Activated naive CD4-positive, alpha-beta T cell treated with anti-CD3 and anti-CD28 coated beads, Interleukin-2, amount 10 ng/mL, durations not matched to agents 7 days and 5 days (primary cell): Measurements from ENCODE around the gene PTPRE.

Source experiments
- CTCF ChIA-PET: fragments of 350-600 bp; sonication (Branson Sonifier 250); formaldehyde crosslinking; loops from one replicate; lab custom pipeline; 2021; ENCODE audit warnings: antibody characterized with exemption; lab: Charles Lee
- DNase-seq: peaks from one replicate; pipeline ENCODE4 v3.0.0-alpha.2; 2020
- H3K27ac Mint-ChIP-seq: one replicate; pipeline ENCODE4 v1.8.0; 2021; ENCODE audit warnings: mild to moderate bottlenecking, moderate library complexity, mixed read lengths
- H3K27me3 Mint-ChIP-seq: one replicate; pipeline ENCODE4 v1.8.0; 2021; ENCODE audit warnings: mild to moderate bottlenecking, mixed read lengths
- H3K36me3 Mint-ChIP-seq: one replicate; pipeline ENCODE4 v1.8.0; 2021; ENCODE audit warnings: mixed read lengths
- H3K4me1 Mint-ChIP-seq: one replicate; pipeline ENCODE4 v1.8.0; 2021; ENCODE audit warnings: mixed read lengths
- H3K4me3 Mint-ChIP-seq: one replicate; pipeline ENCODE4 v1.8.0; 2021; ENCODE audit warnings: mild to moderate bottlenecking, moderate library complexity, mixed read lengths
- H3K9me3 Mint-ChIP-seq: one replicate; pipeline ENCODE4 v1.8.0; 2021; ENCODE audit warnings: mixed read lengths

PTPRE gene

GRCh38 chr10:128077155-128077875 lies 170.4 kb downstream of the PTPRE start:
- no peaks in the 10 kb centered on the region for H3K27me3 Mint-ChIP-seq
- CTCF ChIA-PET = interaction anchor here (1.3 to 6.1 kb wide), 4 partner anchors 8 to 135 kb away, joined by 3 to 52 read pairs (median 10); no protein-coding TSS in a partner anchor
- no peak overlapping the region for H3K4me3 Mint-ChIP-seq
- peaks cover 49% of the 10 kb centered on the region for H3K36me3 Mint-ChIP-seq
- no peaks in the 10 kb centered on the region for H3K9me3 Mint-ChIP-seq
- no peak overlapping the region for H3K27ac Mint-ChIP-seq
- H3K4me1 Mint-ChIP-seq = peaks cover 13% of the 10 kb centered on the region
- DNase-seq = peak; percentile 19

DNA sequence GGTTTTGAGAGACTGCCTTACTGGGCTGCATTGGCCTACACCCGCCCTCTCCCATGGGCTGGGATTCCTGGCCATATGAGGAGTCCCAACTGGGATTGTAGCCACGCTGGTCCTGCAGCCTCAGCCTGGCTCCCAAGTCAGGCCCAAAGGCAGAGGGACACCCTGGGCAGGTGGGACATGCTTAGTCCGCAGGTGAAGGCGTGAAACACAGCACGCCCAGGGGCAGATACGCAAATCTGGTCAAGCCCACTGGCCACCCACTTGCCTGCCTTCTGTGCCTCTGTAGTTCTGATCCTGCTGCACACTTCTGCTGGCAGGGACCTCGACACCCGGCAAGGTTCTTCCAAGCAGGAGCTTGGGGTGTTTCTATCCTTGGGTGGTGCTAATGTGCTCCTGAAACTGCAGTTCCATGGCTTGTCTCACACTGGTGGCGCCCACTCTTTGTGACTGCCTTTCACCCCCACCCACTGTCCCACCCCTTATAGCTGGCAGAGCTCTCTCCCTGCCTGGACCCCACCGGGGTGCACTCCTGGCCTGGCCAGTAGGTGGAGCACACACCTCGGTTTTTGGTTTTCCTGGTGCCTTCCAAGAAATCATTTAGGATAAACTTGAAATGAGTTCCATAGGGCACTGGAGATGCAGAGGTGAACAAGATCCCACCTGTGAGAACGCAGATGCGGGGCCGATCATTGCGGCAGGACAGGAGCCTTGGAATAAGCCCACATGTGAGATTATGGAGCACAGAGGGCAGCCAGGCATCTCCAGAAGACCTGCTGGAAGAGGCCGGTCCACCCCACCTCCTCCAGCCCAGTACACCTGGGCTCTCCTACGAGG lies 171.4 kb downstream of the PTPRE start:
- CTCF ChIA-PET = interaction anchor here (0.8 to 6.1 kb wide), 8 partner anchors 9 to 72 kb away, joined by 3 to 52 read pairs (median 4); no protein-coding TSS in a partner anchor
- peaks cover 8% of the 10 kb centered on the region for H3K4me1 Mint-ChIP-seq
- H3K4me3 Mint-ChIP-seq = no peak overlapping the region
- peak; percentile 60 for DNase-seq
- H3K27me3 Mint-ChIP-seq = no peaks in the 10 kb centered on the region
- H3K27ac Mint-ChIP-seq = no peak overlapping the region
- peaks cover 43% of the 10 kb centered on the region for H3K36me3 Mint-ChIP-seq
- no peaks in the 10 kb centered on the region for H3K9me3 Mint-ChIP-seq

DNA sequence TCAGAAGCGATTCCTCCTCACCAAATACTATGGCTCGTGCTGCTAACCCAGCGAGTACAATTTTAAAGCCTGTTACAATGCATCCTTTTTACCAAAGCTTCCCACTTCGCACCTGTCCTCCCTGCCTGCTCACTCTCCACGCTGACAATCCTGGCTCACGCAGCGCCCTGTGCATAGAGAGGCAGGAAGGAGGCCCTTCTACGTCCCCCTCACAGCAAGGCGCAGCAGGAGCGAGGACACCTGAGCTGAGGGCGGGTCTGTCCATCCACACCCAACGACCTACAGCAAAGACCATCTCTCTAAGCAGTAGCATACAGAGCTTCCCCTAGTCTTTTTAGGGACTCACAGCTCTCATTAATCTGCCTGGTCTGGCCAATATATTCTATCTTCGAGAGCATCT lies 173.3 kb downstream of the PTPRE start:
- Mint-ChIP-seq H3K36me3 (peaks cover 35% of the 10 kb centered on the region), H3K27ac (no peak overlapping the region), H3K9me3 (no peaks in the 10 kb centered on the region), H3K4me1 (no peaks in the 10 kb centered on the region), H3K4me3 (no peak overlapping the region), H3K27me3 (no peaks in the 10 kb centered on the region)
- CTCF ChIA-PET = interaction anchor here (0.6 to 6.1 kb wide), 4 partner anchors 11 to 70 kb away, joined by 3 to 52 read pairs (median 4); no protein-coding TSS in a partner anchor
- DNase-seq = no peak

DNA sequence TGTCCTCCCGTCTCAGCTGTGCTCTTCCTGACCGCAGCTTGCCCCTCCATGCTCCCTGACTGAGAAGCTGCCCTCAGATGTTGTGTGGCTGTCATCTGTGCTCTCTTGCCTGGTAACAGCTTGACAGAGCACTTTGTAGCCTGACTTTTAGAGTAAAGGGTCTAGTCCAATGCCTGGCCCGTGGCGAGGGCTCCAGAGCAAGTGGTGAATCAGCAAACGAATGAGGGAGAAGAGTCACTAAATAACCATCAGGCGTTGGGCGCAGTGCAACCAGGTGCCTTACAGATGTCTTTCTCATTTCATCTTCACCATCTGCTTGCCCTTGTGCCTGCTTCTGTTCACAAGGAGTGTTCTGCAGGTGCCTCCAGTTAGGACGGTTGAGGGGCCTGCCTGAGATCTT lies 173.7 kb downstream of the PTPRE start:
- peak; percentile 9 for DNase-seq
- Mint-ChIP-seq H3K4me1 (no peaks in the 10 kb centered on the region), H3K27ac (no peak overlapping the region), H3K4me3 (no peak overlapping the region), H3K9me3 (no peaks in the 10 kb centered on the region), H3K27me3 (no peaks in the 10 kb centered on the region), H3K36me3 (peaks cover 33% of the 10 kb centered on the region)
- CTCF ChIA-PET = interaction anchor here (0.6 to 6.1 kb wide), 4 partner anchors 11 to 70 kb away, joined by 3 to 52 read pairs (median 4); no protein-coding TSS in a partner anchor

GRCh38 chr10:128081222-128081621 lies 174.3 kb downstream of the PTPRE start:
- DNase-seq = peak; percentile 1
- no peak overlapping the region for H3K4me3 Mint-ChIP-seq
- H3K36me3 Mint-ChIP-seq = peaks cover 29% of the 10 kb centered on the region
- H3K27me3 Mint-ChIP-seq = no peaks in the 10 kb centered on the region
- CTCF ChIA-PET = interaction anchor here (0.6 to 6.1 kb wide), 6 partner anchors 11 to 69 kb away, joined by 3 to 52 read pairs (median 4); no protein-coding TSS in a partner anchor
- no peaks in the 10 kb centered on the region for H3K4me1 Mint-ChIP-seq
- H3K9me3 Mint-ChIP-seq = no peaks in the 10 kb centered on the region
- no peak overlapping the region for H3K27ac Mint-ChIP-seq

GRCh38 chr10:128081720-128082119 lies 174.8 kb downstream of the PTPRE start:
- no peaks in the 10 kb centered on the region for H3K9me3 Mint-ChIP-seq
- H3K4me1 Mint-ChIP-seq = no peaks in the 10 kb centered on the region
- CTCF ChIA-PET = interaction anchor here (1.1 to 6.1 kb wide), 5 partner anchors 11 to 69 kb away, joined by 3 to 52 read pairs (median 4); no protein-coding TSS in a partner anchor
- no peaks in the 10 kb centered on the region for H3K27me3 Mint-ChIP-seq
- no peak for DNase-seq
- H3K4me3 Mint-ChIP-seq = no peak overlapping the region
- H3K36me3 Mint-ChIP-seq = peaks cover 27% of the 10 kb centered on the region
- no peak overlapping the region for H3K27ac Mint-ChIP-seq

DNA sequence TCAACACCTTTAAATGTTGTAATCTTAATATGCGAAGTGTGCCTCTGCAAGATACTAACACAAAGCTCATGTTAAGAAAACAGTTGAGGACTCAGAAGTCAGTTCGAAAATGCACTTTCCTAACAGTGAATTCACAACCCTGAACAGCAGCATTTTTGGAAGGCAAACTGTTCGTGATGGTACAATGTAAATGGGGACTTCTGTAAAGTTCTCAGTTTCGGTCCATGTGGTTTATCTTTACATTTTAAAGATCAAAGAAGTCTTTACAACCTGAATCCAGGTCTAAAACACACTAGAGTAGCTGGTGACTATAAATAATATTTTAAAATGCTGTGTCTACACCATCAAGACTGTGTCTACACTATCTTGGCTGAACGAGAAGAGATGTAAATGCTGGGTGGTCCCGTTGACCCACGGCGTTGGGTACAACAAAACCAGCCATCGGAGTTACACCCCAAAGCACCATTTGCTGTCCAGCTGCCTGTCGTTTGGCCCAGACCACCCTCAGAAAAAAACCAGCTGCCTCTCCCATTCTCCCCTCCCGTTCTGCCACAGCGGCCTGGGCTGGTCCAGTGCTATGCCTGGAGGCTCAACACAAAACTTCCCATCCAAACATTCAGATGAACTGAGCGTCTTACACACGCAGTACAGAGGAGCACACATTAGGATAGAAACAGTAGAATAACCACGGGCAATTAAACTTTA lies 176.4 kb downstream of the PTPRE start:
- peaks cover 25% of the 10 kb centered on the region for H3K36me3 Mint-ChIP-seq
- H3K9me3 Mint-ChIP-seq = no peaks in the 10 kb centered on the region
- no peaks in the 10 kb centered on the region for H3K27me3 Mint-ChIP-seq
- no peak for DNase-seq
- H3K4me3 Mint-ChIP-seq = no peak overlapping the region
- CTCF ChIA-PET = interaction anchor here (0.7 to 2.0 kb wide), 5 partner anchors 12 to 66 kb away, joined by 3 to 7 read pairs (median 5); no protein-coding TSS in a partner anchor
- no peak overlapping the region for H3K27ac Mint-ChIP-seq
- H3K4me1 Mint-ChIP-seq = peaks cover 4% of the 10 kb centered on the region

- Mint-ChIP-seq H3K27ac (no peak overlapping the region), H3K9me3 (no peaks in the 10 kb centered on the region)
- CTCF ChIA-PET = interaction anchor here (0.7 to 1.5 kb wide), 5 partner anchors 13 to 65 kb away, joined by 3 to 7 read pairs (median 4); no protein-coding TSS in a partner anchor
Observed at GRCh38 chr10:128084364-128084763, 177.5 kb downstream of the PTPRE start.

DNA sequence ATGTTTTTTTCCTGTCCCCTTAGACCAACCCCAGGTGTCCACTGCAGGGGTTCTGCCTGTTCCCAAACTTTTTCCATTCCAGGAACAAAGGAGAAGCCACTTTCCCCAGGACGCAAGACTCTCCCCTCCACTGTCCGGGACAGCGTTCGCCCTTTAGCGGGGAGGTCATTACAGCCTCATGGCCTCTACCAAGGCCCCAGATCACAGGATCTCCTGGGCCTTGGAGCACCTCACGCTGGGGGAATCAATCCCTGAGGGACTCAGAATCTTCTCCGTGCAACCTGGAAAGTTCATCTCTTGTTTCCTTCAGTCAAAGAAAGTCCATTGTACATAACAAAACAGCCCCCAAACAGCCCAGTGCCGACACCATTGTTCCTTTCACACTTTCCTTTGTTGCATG lies 178.1 kb downstream of the PTPRE start:
- H3K36me3 Mint-ChIP-seq = peaks cover 15% of the 10 kb centered on the region
- CTCF ChIA-PET = no interaction called here

More at GRCh38 chr10:128084364-128084763, 177.5 kb downstream of the PTPRE start:
- H3K4me1 Mint-ChIP-seq = peaks cover 4% of the 10 kb centered on the region
- peaks cover 5% of the 10 kb centered on the region for H3K27me3 Mint-ChIP-seq
- no peak for DNase-seq
- H3K36me3 Mint-ChIP-seq = peaks cover 18% of the 10 kb centered on the region
- H3K4me3 Mint-ChIP-seq = no peak overlapping the region

GRCh38 chr10:128086003-128086863 lies 179.3 kb downstream of the PTPRE start:
- H3K4me3 Mint-ChIP-seq = no peak overlapping the region
- no peaks in the 10 kb centered on the region for H3K9me3 Mint-ChIP-seq
- peaks cover 9% of the 10 kb centered on the region for H3K36me3 Mint-ChIP-seq
- peaks cover 4% of the 10 kb centered on the region for H3K4me1 Mint-ChIP-seq
- DNase-seq = no peak
- H3K27ac Mint-ChIP-seq = no peak overlapping the region
- H3K27me3 Mint-ChIP-seq = peaks cover 7% of the 10 kb centered on the region
- CTCF ChIA-PET = interaction anchor here (1.1 to 1.8 kb wide), 2 partner anchors 51 to 64 kb away, joined by 3 to 9 read pairs; no protein-coding TSS in a partner anchor

More for the DNA sequence above, 178.1 kb downstream of the PTPRE start:
- H3K4me1 Mint-ChIP-seq = peaks cover 4% of the 10 kb centered on the region
- H3K27me3 Mint-ChIP-seq = peaks cover 7% of the 10 kb centered on the region
- H3K27ac Mint-ChIP-seq = no peak overlapping the region
- no peak overlapping the region for H3K4me3 Mint-ChIP-seq
- DNase-seq = no peak
- no peaks in the 10 kb centered on the region for H3K9me3 Mint-ChIP-seq

- Mint-ChIP-seq H3K4me1 (peaks cover 4% of the 10 kb centered on the region), H3K27ac (no peak overlapping the region), H3K27me3 (peaks cover 7% of the 10 kb centered on the region), H3K4me3 (no peak overlapping the region), H3K36me3 (peaks cover 9% of the 10 kb centered on the region), H3K9me3 (no peaks in the 10 kb centered on the region)
- CTCF ChIA-PET = interaction anchor here (1.1 to 1.8 kb wide), 2 partner anchors 52 to 63 kb away, joined by 3 to 9 read pairs; no protein-coding TSS in a partner anchor
- DNase-seq = no peak
Observed at GRCh38 chr10:128087146-128087883, 180.4 kb downstream of the PTPRE start.
